WI38 (cell line): ENCODE data around the gene UQCC2.

Experiments
- H3K4me3 ChIP-seq: 2 replicates; pipeline ENCODE4 v1.5.1; 2011; ENCODE audit warnings: low read depth, mild to moderate bottlenecking, control low read depth, low read length
- CTCF ChIP-seq: IDR thresholded peaks from 2 replicates; pipeline ENCODE4 v1.5.1; 2012; ENCODE audit warnings: low read depth, mild to moderate bottlenecking, control low read depth, low read length

UQCC2 gene

GRCh38 chr6:33699131-33699530, 12.4 kb downstream of the UQCC2 start:
- TF ChIP-seq CTCF: no peak
- no peak overlapping the region for H3K4me3 ChIP-seq

- no peak for TF ChIP-seq CTCF
- no peak overlapping the region for H3K4me3 ChIP-seq
Observed at GRCh38 chr6:33698494-33698893, 13.0 kb downstream of the UQCC2 start.

GRCh38 chr6:33697845-33698244, 13.7 kb downstream of the UQCC2 start:
- H3K4me3 ChIP-seq: no peak overlapping the region
- TF ChIP-seq CTCF: no peak

GRCh38 chr6:33696548-33697518, 14.7 kb downstream of the UQCC2 start:
- H3K4me3 ChIP-seq: no peak overlapping the region
- no peak for TF ChIP-seq CTCF

- no peak for TF ChIP-seq CTCF
- no peak overlapping the region for H3K4me3 ChIP-seq
Observed at GRCh38 chr6:33696076-33696475, 15.4 kb downstream of the UQCC2 start.

- H3K4me3 ChIP-seq: no peak overlapping the region
- no peak for TF ChIP-seq CTCF
Observed at GRCh38 chr6:33695451-33695887, 16.0 kb downstream of the UQCC2 start.

GRCh38 chr6:33694977-33695376, 16.5 kb downstream of the UQCC2 start:
- H3K4me3 ChIP-seq: no peak overlapping the region
- TF ChIP-seq CTCF: no peak
